ENCODE results near the gene GNLY. TPM values are rescaled to one million over a fixed set of nuclear protein-coding genes. Genes with fewer than 3 reads are reported as not detected.

The GNLY gene
- total RNA-seq, 1 donor from 2014 or later: 18.5 TPM

GRCh38 chr2:85678377-85678776 is 15.8 kb upstream of the GNLY start:
- intact Hi-C loops (cut with DNase I): no loop called here
- Histone ChIP-seq H3K27ac (peak overlapping the region; percentile 77), H3K36me3 (no peaks in the 10 kb centered on the region), H3K27me3 (no peaks in the 10 kb centered on the region), H3K4me1 (peaks cover 41% of the 10 kb centered on the region), H3K4me3 (no peak overlapping the region), H3K9me3 (no peaks in the 10 kb centered on the region)
- ATAC-seq (peak; percentile 53), DNase-seq (no peak)
- no peak for TF ChIP-seq CTCF (IDR thresholded peaks at IDR 0.05)

- Histone ChIP-seq H3K27ac (peak overlapping the region; percentile 77), H3K4me3 (no peak overlapping the region), H3K9me3 (no peaks in the 10 kb centered on the region), H3K36me3 (no peaks in the 10 kb centered on the region), H3K4me1 (peaks cover 35% of the 10 kb centered on the region), H3K27me3 (no peaks in the 10 kb centered on the region)
- intact Hi-C loops (cut with DNase I): no loop called here
- peak; percentile 95 for ATAC-seq
- TF ChIP-seq CTCF (IDR thresholded peaks at IDR 0.05): peak; percentile 99
- DNase-seq: peak; percentile 96
Observed at GRCh38 chr2:85678794-85679672, 15.1 kb upstream of the GNLY start.

- Histone ChIP-seq H3K4me1 (peaks cover 31% of the 10 kb centered on the region), H3K27me3 (no peaks in the 10 kb centered on the region), H3K4me3 (no peak overlapping the region), H3K9me3 (no peaks in the 10 kb centered on the region), H3K27ac (peak overlapping the region; percentile 3), H3K36me3 (no peaks in the 10 kb centered on the region)
- ATAC-seq (no peak), DNase-seq (no peak)
- TF ChIP-seq CTCF (IDR thresholded peaks at IDR 0.05): no peak
- intact Hi-C loops (cut with DNase I): no loop called here
Observed at GRCh38 chr2:85680707-85681371, 13.3 kb upstream of the GNLY start.

- no peaks in the 10 kb centered on the region for H3K36me3 ChIP-seq
- H3K4me3 ChIP-seq: no peak overlapping the region
- no peaks in the 10 kb centered on the region for H3K9me3 ChIP-seq
- no peak for TF ChIP-seq CTCF (IDR thresholded peaks at IDR 0.05)
- intact Hi-C loops (cut with DNase I): no loop called here
- ATAC-seq: peak; percentile 3
- no peaks in the 10 kb centered on the region for H3K27me3 ChIP-seq
- H3K27ac ChIP-seq: peak overlapping the region; percentile 3
- no peak for DNase-seq
- peaks cover 31% of the 10 kb centered on the region for H3K4me1 ChIP-seq
Observed at GRCh38 chr2:85681372-85681763, 12.8 kb upstream of the GNLY start.

- peaks cover 27% of the 10 kb centered on the region for H3K4me1 ChIP-seq
- TF ChIP-seq CTCF (IDR thresholded peaks at IDR 0.05): no peak
- ATAC-seq: no peak
- no peaks in the 10 kb centered on the region for H3K36me3 ChIP-seq
- no peak overlapping the region for H3K27ac ChIP-seq
- no peak for DNase-seq
- intact Hi-C loops (cut with DNase I): no loop called here
- H3K4me3 ChIP-seq: no peak overlapping the region
- no peaks in the 10 kb centered on the region for H3K9me3 ChIP-seq
- no peaks in the 10 kb centered on the region for H3K27me3 ChIP-seq
Observed at GRCh38 chr2:85681776-85682175, 12.4 kb upstream of the GNLY start.

Data from upper lobe of right lung (tissue), 1 donor.